Testis (tissue), 3 donors: ENCODE data around the gene TBC1D16. TPM values are rescaled to one million over a fixed set of nuclear protein-coding genes. Genes with fewer than 3 reads are reported as not detected.

Source experiments
- DNase-seq: peaks from one replicate; pipeline ENCODE4 v3.0.0-alpha.2; 2019
- H3K27ac ChIP-seq, 2 donors: fragments of 200-600 bp; sonication (generic); one replicate each; pipeline ENCODE4 v1.5.1; 2019
- H3K27me3 ChIP-seq: fragments of 200-600 bp; sonication (generic); one replicate; pipeline ENCODE4 v1.5.1; 2019
- H3K36me3 ChIP-seq: fragments of 200-600 bp; sonication (generic); one replicate; pipeline ENCODE4 v1.5.1; 2017; ENCODE audit warnings: low read depth; ENCODE audit errors: missing control alignments
- H3K4me1 ChIP-seq: fragments of 200-600 bp; sonication (generic); one replicate; pipeline ENCODE4 v1.5.1; 2019
- H3K4me3 ChIP-seq, 2 donors: fragments of 200-600 bp; sonication (generic); one replicate each; pipeline ENCODE4 v1.5.1; 2017 to 2019
- H3K9me3 ChIP-seq: fragments of 200-600 bp; sonication (generic); one replicate; pipeline ENCODE4 v1.5.1; 2017
- POLR2A ChIP-seq: fragments of 450-650 bp; IDR thresholded peaks from one replicate; pipeline ENCODE4 v1.6.1; 2017; ENCODE audit warnings: antibody characterized with exemption, mild to moderate bottlenecking, moderate library complexity
- WGBS, 2 donors: methylation state at CpG; one replicate each; pipeline ENCODE4 v1.1.5; 2018; 5-methylcytosine and 5-hydroxymethylcytosine counted together
- intact Hi-C: fragments of 100-400 bp; cut with DNase I; formaldehyde crosslinking; loops from one replicate; pipeline ENCODE4 v1.15.1; 2023; ENCODE audit warnings: low total_unique reads
- polyA plus RNA-seq: library from polyadenylated mRNA; stranded (reverse); fragments of 350-450 nt; fragmentation: Illumina TruSeq; extraction: RNeasy Lipid Tissue Mini Kit (QIAGEN cat#74804); gene quantifications from one replicate; pipeline ENCODE4 v1.2.3, GENCODE V29; 2014; ENCODE audit warnings: low read depth, low replicate concordance; ENCODE audit not compliant: insufficient read depth
- total RNA-seq, 2 donors: library from RNA; depleted of rRNA; stranded (reverse); fragments of >200 nt; gene quantifications; one replicate each; pipeline ENCODE4 v1.2.3, GENCODE V29; 2016
- TF ChIP-seq, protein P1 (sequence below), 3 experiments: fragments of 450-650 bp in 2 of 3; fragments of 200-600 bp in 1 of 3; sonication (generic) in 1 of 3; IDR thresholded peaks; one replicate each; pipeline ENCODE4 v1.5.1; 2016 to 2019; ENCODE audit warnings: antibody characterized with exemption in 3 of 3, mild to moderate bottlenecking in 2 of 3, moderate library complexity in 1 of 3

The TBC1D16 gene
- total and polyA plus RNA-seq, 3 donors from 2014 or later, result 11.0 to 16.0 (median 11.7) TPM

DNA sequence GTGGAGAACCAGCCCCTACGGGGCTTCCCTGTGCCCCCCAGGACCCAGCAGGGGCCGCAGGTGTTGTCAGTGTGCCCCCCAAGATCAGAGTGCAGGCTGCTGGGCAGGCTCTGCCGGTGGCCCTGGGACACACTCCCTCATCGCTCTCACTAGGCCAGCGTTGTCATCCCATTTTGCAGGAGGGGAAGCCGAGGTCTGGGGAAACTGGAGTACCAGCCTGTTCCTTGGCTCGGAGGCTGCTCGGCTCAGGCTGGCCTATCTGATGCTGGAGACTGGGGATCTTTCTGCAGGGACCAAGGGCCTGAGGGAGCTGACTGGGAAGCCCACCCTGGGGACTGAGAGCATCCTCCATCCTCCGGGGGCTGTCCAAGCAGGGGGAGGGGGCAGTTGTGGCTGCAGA lies 122.2 kb downstream of the TBC1D16 start:
- DNase-seq, result no peak
- intact Hi-C loops, result no loop called here
- TF ChIP-seq POLR2A, result no peak
- TF ChIP-seq, protein P1, sequence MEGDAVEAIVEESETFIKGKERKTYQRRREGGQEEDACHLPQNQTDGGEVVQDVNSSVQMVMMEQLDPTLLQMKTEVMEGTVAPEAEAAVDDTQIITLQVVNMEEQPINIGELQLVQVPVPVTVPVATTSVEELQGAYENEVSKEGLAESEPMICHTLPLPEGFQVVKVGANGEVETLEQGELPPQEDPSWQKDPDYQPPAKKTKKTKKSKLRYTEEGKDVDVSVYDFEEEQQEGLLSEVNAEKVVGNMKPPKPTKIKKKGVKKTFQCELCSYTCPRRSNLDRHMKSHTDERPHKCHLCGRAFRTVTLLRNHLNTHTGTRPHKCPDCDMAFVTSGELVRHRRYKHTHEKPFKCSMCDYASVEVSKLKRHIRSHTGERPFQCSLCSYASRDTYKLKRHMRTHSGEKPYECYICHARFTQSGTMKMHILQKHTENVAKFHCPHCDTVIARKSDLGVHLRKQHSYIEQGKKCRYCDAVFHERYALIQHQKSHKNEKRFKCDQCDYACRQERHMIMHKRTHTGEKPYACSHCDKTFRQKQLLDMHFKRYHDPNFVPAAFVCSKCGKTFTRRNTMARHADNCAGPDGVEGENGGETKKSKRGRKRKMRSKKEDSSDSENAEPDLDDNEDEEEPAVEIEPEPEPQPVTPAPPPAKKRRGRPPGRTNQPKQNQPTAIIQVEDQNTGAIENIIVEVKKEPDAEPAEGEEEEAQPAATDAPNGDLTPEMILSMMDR (IDR thresholded peaks at IDR 0.05), result no peak
- H3K27ac ChIP-seq, result no peak overlapping the region
- H3K4me3 ChIP-seq, result no peak overlapping the region
- WGBS, 2 donors, result 96 to 100% methylated on average over 6 to 9 of the region's 9 CpGs
- H3K9me3 ChIP-seq, result no peaks in the 10 kb centered on the region
- H3K27me3 ChIP-seq, result no peaks in the 10 kb centered on the region
- H3K36me3 ChIP-seq, result no peaks in the 10 kb centered on the region
- peaks cover 3% of the 10 kb centered on the region for H3K4me1 ChIP-seq

DNA sequence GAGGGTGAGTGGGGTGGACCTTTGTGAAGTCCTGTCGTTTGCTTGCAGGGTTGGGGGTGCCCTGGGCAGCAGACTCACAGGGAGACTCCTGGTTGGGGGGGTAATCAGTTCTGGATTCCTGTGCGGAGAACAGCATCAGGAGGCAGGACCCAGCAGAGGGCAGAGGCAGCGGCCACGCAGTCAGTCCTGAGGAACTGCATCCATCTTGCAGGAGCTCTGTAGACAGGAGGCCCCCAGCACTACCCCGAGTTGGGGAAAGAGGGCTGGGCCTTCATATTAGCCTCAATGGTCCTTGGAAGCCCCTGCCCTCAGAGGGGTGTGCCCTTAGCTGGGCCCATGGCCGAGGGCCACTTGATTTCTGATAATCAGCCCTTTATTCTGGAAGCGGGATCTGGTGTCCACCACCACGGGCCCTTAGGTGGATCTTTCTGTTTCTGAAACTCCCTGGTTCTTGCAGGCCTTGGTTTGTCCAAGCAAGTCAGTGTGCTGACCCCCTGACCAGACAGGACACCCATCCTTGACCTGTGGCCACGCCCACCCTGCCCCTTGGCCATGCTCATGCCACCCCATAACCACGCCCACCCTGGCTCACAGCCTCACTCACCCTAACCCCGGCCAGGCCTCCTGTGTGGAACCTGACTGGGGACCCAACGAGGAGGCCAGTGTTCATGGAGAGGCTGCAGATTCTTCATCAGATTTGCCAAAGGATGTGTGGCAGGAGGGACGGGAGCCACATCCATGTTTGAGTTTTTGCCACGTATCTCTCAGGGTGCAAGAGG lies 122.9 kb downstream of the TBC1D16 start:
- DNase-seq, result no peak
- Histone ChIP-seq H3K36me3 (no peaks in the 10 kb centered on the region), H3K9me3 (no peaks in the 10 kb centered on the region), H3K4me1 (no peaks in the 10 kb centered on the region), H3K27me3 (no peaks in the 10 kb centered on the region), H3K4me3 (no peak overlapping the region), H3K27ac (no peak overlapping the region)
- 80 to 90% methylated on average over 5 to 14 of the region's 14 CpGs for WGBS, 2 donors
- no peak for TF ChIP-seq POLR2A
- intact Hi-C loops, result no loop called here

DNA sequence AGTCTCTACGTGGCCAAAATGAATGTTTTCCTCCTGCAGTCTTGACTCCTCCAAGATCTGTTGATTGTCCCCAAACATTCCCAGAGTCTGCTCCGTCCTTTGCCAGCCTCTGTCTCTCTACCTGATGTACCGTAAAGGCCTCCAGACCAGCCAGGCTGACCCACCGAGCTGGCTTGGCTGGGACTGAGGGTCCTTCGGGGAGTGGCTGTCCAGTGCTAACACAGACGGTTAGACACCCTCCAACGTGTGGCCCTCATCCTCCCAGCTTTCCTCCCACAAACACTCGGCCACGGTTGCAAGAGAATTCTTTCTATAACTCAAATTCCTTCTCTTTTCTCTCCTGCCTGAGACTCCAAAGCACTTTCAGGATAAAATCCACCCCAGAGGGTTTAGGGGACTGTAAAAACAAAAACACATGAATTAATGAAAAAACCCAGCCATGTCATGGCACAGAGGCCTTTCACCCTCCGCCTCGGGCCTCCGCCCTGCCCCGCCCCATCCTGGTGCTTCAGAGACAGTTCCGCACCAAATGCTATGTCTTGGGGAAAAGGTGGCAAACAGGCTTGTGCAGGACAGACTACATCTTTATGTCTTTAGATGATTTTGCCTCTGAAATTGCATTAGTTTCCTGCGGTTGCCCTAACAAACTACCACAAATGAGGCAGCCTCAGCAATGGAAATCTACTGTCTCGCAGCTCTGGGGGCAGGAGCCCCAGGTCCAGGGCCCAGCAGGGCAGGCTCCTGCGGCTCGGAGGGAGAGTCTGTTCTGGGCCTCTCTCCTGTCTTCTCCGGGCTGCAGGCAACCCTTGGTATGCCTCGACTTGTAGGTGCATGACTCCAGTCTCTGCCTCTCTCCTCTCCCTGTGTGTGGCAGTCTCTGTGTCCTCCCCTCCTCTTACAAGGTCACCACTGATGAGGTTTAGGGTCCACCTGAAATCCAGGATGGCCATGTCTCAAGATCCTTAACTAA lies 124.0 kb downstream of the TBC1D16 start:
- no peak for DNase-seq
- TF ChIP-seq POLR2A, result no peak
- TF ChIP-seq, protein P1 (IDR thresholded peaks at IDR 0.05), result no peak
- Histone ChIP-seq H3K27ac (no peak overlapping the region), H3K27me3 (no peaks in the 10 kb centered on the region), H3K9me3 (no peaks in the 10 kb centered on the region), H3K4me3 (no peak overlapping the region), H3K36me3 (no peaks in the 10 kb centered on the region), H3K4me1 (no peaks in the 10 kb centered on the region)
- intact Hi-C loops, result no loop called here
- WGBS, 2 donors, result 79 to 82% methylated on average over 20 of the region's 20 CpGs

DNA sequence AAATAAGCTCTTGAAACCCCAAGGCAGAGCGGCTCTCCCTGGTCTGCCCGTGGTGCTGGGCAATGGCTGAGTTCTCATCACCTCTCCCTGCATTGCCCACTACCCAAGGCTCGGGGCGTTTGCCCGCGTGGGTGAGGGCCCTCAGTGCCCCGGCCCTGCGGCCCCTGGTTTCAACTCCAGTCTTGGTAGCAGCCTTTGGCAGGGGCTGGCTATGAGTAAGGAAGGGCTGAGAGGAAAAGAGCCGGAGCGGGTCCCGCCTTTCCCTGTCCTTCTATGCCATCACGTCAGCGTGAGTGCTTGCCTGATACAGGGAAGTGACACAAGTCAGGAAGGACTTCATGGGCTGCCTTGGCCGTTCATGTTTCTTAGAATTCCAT lies 124.7 kb downstream of the TBC1D16 start:
- TF ChIP-seq POLR2A, result no peak
- TF ChIP-seq, protein P1 (IDR thresholded peaks at IDR 0.05), result no peak
- 91 to 95% methylated on average over 14 of the region's 14 CpGs for WGBS, 2 donors
- no peak overlapping the region for H3K4me3 ChIP-seq
- no peaks in the 10 kb centered on the region for H3K9me3 ChIP-seq
- no peaks in the 10 kb centered on the region for H3K27me3 ChIP-seq
- H3K27ac ChIP-seq, result no peak overlapping the region
- intact Hi-C loops, result no loop called here
- no peaks in the 10 kb centered on the region for H3K36me3 ChIP-seq
- no peaks in the 10 kb centered on the region for H3K4me1 ChIP-seq
- DNase-seq, result no peak

DNA sequence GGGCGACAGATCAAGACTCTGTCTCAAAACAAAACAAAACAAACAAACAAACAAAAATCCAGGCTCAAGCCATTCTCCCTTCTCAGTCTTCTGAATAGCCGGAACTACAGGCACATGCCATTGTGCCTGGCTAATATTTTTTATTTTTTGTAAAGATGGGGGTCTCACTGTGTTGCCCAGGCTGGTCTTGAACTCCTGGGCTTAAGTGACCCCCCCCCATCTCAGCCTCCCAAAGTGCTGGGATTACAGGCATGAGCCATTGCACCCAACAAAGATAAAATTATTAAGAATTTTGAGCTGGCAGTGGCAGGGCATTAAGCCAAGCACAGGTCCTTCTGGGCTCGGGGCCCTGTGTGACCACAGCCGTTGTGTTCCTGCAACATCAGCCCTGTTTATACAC lies 126.6 kb downstream of the TBC1D16 start:
- no peak overlapping the region for H3K4me3 ChIP-seq
- H3K36me3 ChIP-seq, result no peaks in the 10 kb centered on the region
- H3K4me1 ChIP-seq, result no peaks in the 10 kb centered on the region
- H3K27me3 ChIP-seq, result no peaks in the 10 kb centered on the region
- no peaks in the 10 kb centered on the region for H3K9me3 ChIP-seq
- intact Hi-C loops, result no loop called here
- TF ChIP-seq, protein P1 (IDR thresholded peaks at IDR 0.05), result no peak
- 64 to 74% methylated on average over 4 of the region's 4 CpGs for WGBS, 2 donors
- DNase-seq, result no peak
- no peak overlapping the region for H3K27ac ChIP-seq
